Central memory CD8-positive, alpha-beta T cell (primary cell): ENCODE measurements around the gene PTGDR2.
A peak's percentile ranks its signal among the peaks of the same experiment; 100 is the strongest.

Source experiments
- ATAC-seq: fragments of 150-1000 bp; cut with Tn5 transposase; replicated peaks from 2 replicates; pipeline ENCODE4 v1.10.0; 2022; ENCODE audit warnings: mild to moderate bottlenecking, moderate FRiP score, moderate number of reproducible peaks; ENCODE audit not compliant: poor library complexity, severe bottlenecking; ENCODE audit errors: extremely low read depth
- DNase-seq, 2 donors: peaks; one replicate each; pipeline ENCODE4 v3.0.0; 2021; ENCODE audit warnings: low spot score in 2 of 2
- H3K27ac Mint-ChIP-seq: one replicate; pipeline ENCODE4 v1.8.0; 2022; ENCODE audit warnings: low read depth, mild to moderate bottlenecking, moderate library complexity, mixed read lengths
- H3K27me3 Mint-ChIP-seq: one replicate; pipeline ENCODE4 v1.8.0; 2022; ENCODE audit warnings: mixed read lengths
- H3K36me3 Mint-ChIP-seq: one replicate; pipeline ENCODE4 v1.8.0; 2022; ENCODE audit warnings: mild to moderate bottlenecking, moderate library complexity, mixed read lengths; ENCODE audit not compliant: insufficient read depth
- H3K4me1 Mint-ChIP-seq: one replicate; pipeline ENCODE4 v1.8.0; 2022; ENCODE audit warnings: mixed read lengths
- H3K4me3 Mint-ChIP-seq: one replicate; pipeline ENCODE4 v1.8.0; 2022; ENCODE audit warnings: mild to moderate bottlenecking, moderate library complexity, mixed read lengths
- H3K9me3 Mint-ChIP-seq: one replicate; pipeline ENCODE4 v1.8.0; 2022; ENCODE audit warnings: mixed read lengths

The PTGDR2 gene

DNA sequence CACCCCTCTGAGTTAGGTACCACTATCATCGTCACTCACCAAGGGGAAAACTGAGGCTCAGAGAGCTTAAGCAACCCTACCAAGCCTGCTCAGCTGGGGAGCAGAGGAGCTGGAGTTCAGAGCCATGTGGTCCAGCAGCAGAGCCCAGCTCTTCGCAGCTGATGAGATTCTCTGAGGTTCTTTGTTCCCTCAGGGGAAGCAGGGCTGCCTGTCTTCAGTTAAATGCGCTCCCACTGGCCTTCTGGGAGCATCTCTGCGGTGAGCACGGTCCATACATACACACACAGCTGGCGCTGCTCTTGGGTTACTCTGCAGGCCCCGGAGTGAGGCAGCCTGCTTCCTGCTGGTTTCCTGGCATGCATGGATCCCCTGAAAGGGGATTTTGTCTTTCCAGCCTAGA, 5.2 kb upstream of the PTGDR2 start:
- ATAC-seq: no peak
- Mint-ChIP-seq H3K27ac (no peak overlapping the region), H3K27me3 (no peaks in the 10 kb centered on the region), H3K9me3 (no peaks in the 10 kb centered on the region), H3K36me3 (no peaks in the 10 kb centered on the region), H3K4me3 (no peak overlapping the region), H3K4me1 (peaks cover 13% of the 10 kb centered on the region)
- DNase-seq: no peak

DNA sequence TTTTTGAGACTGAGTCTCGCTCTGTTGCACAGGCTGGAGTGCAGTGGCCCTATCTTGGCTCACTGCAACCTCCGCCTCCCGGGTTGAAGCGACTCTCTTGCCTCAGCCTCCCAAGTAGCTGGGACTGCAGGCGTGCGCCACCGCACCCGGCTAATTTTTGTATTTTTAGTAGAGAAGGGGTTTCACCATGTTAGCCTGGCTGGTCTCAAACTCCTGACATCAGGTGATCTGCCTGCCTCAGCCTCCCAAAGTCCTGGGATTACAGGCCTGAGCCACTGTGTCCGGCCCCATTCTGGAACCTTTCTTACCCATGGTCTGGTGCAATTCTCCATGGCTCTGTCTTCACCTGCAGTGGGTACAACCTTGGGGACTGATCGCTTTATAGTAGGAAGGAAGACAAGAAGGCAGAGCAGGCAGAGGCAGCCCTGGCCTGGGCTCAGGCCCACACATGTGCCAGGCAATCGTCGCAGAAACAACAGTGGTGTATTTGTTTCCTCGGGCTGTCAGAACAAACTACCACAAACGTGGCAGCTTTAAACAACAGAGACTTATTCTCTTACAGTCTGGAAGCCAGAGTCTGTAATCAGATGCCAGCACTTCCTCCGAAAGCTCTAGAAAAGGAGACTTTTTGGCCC, 4.0 kb upstream of the PTGDR2 start:
- ATAC-seq: no peak

DNA sequence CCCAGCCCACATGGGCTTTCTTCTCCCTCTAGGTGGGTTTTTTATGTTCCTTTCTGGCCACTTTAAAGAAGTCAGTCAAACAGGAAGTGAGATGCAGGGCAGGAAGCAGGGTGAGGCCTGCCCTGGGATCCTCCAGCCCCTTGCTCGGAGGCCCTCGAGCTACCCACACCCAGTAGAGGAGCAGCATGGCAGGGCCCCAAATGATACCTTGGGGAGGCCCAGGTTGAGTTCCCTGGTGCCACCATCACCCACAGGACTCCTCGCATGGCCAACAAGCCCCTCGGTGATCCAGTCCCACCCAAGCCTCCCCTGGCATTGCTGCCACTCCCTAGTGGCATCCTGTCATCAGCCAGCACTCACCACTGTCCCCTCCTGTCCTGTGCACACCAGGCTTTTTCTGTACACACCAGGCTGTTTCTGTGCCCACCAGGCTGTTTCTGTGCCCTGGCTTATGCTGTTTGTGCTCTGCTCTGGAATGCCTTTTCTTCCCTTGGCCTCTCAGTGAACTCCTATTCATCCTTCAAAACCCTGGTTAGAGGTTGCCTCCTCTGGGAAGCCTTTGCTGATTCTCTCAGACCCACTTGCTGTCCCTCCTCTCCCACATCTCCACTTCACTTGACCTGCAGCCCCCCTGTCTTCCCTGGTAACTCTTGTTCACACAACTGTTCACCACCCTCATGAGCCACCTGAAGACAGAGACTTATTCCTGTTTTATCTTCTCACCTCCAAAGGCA, 3.1 kb upstream of the PTGDR2 start:
- Mint-ChIP-seq H3K9me3 (no peaks in the 10 kb centered on the region), H3K36me3 (no peaks in the 10 kb centered on the region), H3K4me1 (peaks cover 13% of the 10 kb centered on the region), H3K27me3 (no peaks in the 10 kb centered on the region), H3K27ac (no peak overlapping the region), H3K4me3 (no peak overlapping the region)
- DNase-seq: no peak
- no peak for ATAC-seq

More for the DNA sequence above, 4.0 kb upstream of the PTGDR2 start:
- no peak for DNase-seq
- Mint-ChIP-seq H3K27ac (no peak overlapping the region), H3K4me1 (peaks cover 13% of the 10 kb centered on the region), H3K27me3 (no peaks in the 10 kb centered on the region), H3K9me3 (no peaks in the 10 kb centered on the region), H3K36me3 (no peaks in the 10 kb centered on the region), H3K4me3 (no peak overlapping the region)

DNA sequence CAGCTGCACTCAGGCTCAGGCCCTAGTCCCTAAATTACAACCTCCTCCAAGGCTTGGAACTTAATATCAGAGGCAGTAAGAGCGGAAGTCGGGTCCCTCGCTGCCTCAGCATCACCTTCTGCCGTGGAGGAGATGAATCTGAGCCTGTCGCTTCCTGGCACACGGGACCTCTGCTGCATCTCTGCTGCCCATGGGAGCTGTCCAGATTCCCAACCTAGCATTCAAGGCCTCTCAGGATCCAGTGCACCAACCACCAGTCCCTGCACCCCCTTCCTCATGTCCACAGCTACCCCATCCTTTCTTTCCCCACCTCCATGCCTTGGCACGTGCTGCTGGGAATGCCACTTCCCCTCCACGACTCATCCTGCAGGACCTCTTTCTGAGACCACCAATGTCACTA, 2.5 kb upstream of the PTGDR2 start:
- H3K27ac Mint-ChIP-seq: no peak overlapping the region

DNA sequence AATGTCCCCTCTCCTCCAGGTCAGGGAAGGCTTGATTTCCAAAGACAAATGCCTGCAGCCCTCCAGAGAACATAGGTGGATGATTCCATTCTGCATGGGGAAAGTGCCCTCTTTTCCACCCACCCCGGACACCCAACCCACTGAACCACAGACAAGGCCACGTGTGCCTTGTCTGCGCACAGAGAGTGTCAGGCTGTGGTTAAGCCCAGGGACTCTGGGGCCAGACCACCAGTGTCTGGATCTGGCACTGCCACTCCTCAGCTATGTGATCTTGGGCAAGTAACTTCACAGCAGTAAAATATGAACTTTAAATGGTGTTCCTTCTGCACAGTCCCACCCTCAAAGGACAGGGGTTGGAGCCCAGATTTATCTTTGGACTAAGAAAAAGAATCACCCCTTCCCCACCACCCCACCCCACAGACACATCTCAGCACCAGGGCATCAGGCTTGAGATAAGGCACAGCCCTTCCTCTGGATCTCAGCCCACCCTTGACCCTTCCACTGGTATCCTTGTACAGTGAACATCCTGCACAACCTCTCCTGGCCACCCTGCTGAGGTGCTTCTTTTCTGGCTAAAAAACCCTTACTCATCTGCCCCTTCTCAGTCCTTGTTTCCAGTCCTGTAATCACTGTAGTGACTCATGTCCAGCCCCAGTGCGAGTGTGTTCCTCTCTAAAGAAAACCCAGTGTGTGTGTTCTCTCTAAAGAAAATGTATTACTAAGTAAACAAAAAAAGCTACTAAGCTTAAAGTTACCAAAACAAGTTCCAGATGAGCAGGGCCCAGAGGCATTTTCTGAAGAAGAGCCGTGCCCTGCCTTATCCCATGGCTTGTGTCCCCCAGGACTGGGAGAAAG, 1.9 kb upstream of the PTGDR2 start:
- Mint-ChIP-seq H3K4me3 (no peak overlapping the region), H3K27ac (no peak overlapping the region)
- no peak for ATAC-seq

More for the DNA sequence above, 2.5 kb upstream of the PTGDR2 start:
- Mint-ChIP-seq H3K36me3 (no peaks in the 10 kb centered on the region), H3K4me1 (peaks cover 13% of the 10 kb centered on the region), H3K9me3 (no peaks in the 10 kb centered on the region), H3K27me3 (no peaks in the 10 kb centered on the region), H3K4me3 (no peak overlapping the region)
- DNase-seq: no peak
- ATAC-seq: no peak

DNA sequence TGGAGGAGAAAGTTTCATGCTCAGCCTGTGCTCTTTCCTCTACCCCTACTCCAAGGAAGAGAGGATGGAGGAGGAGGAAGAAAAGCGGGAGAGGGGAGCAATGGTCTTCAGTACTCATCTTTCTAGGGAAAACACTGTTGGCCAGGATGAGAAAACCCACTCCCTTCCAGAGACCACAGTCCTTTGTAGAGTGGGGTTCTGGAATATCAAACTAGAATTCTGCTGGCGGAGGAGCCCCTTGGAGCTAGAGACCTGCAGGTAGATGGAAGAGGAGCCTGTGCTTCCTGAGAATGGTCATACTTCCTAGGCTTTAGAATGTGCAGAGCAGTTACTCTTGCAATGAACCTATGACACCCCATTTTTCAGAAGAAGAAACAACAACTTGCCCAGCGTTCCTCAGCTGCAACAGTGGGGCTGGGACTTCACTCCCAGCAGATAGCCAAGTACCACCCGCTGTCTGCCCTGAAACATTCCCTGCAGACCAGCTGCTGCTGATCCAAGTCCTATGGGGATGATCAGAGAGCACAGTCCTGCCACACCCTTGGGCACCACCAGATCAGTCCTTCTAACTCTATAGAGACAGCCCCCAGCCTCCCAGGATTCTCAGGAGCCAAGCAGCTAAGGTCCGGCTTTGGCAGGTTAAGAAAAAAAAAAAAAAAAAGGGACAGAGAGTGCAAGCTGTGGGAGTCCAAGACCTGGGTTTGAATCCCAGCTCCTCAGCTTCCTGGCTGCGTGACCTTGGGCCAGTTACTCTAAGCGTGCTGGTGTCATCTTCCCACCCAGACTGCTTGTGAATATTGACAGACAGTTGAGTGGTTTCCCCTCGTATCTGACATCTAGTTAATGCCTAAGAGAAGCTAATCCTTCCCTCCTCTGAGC, 664 bp downstream of the PTGDR2 start:
- Mint-ChIP-seq H3K4me1 (peaks cover 18% of the 10 kb centered on the region), H3K27ac (no peak overlapping the region), H3K27me3 (no peaks in the 10 kb centered on the region), H3K4me3 (peak overlapping the region; percentile 54), H3K36me3 (peaks cover 4% of the 10 kb centered on the region), H3K9me3 (no peaks in the 10 kb centered on the region)
- ATAC-seq (no peak), DNase-seq (no peak)

More for the DNA sequence above, 1.9 kb upstream of the PTGDR2 start:
- no peak for DNase-seq
- no peaks in the 10 kb centered on the region for H3K36me3 Mint-ChIP-seq
- H3K9me3 Mint-ChIP-seq: no peaks in the 10 kb centered on the region
- peaks cover 13% of the 10 kb centered on the region for H3K4me1 Mint-ChIP-seq
- H3K27me3 Mint-ChIP-seq: no peaks in the 10 kb centered on the region

DNA sequence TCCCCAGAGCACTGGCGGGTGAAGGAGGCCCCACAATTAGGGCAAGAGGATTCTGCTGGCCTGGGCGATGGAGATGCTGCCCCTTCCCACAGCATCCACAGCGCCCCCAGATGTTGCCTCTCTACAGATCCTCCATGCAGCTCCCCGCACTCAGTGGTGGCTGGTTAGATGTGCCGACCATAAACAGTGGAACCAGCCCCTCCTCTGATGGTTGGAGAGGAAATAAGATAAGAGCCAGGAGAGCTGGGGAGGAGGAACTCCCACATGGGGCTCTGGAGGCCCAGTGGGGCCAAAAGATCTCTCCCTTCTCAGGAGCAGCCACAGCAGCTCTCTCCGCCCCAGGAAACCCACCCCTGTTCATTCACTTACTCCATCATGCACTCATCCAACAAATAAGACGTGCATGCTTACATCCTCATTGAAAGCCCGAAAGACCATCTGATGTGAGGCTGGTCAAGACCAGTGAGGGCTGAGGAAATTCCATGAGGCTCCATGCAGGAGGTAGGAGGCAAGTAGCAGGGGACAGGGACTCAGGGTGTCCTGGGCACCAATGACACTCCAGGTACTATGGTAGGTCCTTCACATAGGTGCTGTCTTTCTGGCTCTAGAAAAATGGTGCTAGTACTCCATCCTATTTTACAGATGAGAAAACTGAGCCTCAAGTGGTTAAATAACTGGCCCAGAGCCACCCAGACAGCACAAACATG, 1.5 kb downstream of the PTGDR2 start:
- Mint-ChIP-seq H3K27me3 (no peaks in the 10 kb centered on the region), H3K9me3 (no peaks in the 10 kb centered on the region), H3K36me3 (peaks cover 5% of the 10 kb centered on the region), H3K27ac (no peak overlapping the region), H3K4me3 (no peak overlapping the region), H3K4me1 (peaks cover 16% of the 10 kb centered on the region)
- DNase-seq (no peak), ATAC-seq (no peak)

DNA sequence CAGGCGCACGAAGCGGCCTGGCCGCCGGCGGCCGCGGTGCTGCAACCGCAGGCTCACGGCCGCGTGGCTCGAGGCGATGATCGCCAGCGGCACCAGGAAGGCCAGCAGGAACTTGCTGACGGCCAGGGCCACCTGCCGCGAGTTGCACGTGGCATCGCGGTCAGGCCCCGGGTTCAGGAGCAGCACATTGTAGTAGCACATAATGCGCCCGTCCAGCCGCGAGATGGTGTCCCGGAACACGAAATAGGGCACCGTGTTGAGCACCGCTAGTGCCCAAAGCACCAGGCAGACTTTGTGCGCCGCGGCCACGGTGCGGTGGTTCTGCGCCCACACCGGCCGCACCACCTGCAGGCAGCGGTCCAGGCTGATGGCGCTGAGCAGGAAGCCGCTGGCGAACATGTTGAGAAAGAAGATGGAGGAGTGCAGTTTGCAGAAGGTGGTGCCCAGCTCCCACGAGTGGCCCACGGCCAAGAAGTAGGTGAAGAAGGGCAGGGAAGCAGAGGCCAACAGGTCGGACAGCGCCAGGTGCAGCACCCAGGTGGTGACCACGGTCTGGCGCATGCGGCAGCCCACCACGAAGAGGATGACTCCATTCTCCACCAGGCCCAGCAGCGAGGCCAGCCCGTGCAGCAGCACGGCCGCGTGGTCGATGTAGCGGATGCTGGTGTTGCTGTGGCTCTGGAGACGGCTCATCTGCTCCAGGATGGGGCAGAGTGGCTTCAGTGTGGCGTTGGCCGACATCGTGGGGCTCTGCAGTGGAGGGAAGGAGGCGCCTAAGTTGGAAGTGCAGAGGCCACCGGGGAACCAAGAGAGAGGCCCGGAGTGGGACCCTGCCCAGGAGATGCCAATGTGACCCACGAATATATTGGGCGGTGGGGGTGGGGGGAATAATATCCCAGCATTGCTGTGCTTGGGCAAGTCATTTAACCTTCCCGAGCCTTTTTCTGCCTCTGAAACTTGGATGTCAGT, 2.5 kb downstream of the PTGDR2 start:
- Mint-ChIP-seq H3K9me3 (no peaks in the 10 kb centered on the region), H3K4me1 (peaks cover 6% of the 10 kb centered on the region), H3K36me3 (peaks cover 10% of the 10 kb centered on the region), H3K4me3 (no peak overlapping the region), H3K27me3 (no peaks in the 10 kb centered on the region), H3K27ac (no peak overlapping the region)
- DNase-seq (no peak), ATAC-seq (no peak)

DNA sequence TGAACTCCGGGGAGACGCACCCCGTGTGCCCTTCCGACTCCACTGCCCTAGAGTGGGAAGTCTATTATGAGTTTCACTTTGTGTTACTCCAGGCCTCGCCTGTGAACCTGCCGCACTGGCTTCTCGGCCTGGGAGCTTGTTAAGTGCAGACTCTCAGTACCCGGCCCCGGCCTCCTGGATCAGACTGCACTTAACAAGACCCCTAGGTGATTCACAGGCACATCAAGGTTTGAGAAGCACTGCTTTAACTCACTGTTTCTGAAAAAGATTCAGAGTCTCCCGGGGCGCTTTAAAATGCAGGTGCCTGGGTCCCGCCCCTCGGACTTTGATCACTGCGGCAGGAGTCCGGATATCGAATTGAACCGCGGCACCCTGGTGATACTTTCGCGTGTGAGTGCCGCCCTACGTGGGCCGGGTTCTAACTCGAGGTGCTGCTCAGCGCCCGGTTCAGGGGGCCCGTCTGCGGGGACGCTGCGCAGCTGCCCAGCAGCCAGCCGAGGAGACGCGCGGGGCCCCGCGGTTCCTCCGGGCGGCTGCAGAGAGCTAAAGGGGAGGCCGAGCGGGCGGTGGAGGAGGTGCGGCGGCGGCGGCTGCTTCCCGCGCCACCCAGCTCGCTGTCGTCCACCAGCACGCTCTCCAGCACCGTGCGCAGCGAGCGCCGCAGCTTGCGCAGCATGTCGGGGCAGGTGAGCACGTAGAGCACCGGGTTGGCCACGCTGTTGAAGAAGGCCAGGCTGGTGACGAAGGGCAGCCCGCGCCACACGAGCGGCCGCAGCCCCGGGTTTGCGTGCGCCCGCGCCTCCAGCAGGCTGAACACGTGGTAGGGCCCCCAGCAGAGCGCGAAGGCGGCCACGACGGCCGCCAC, 3.4 kb downstream of the PTGDR2 start:
- no peak overlapping the region for H3K27ac Mint-ChIP-seq
- peaks cover 4% of the 10 kb centered on the region for H3K4me1 Mint-ChIP-seq
- ATAC-seq (no peak), DNase-seq (no peak)
- H3K4me3 Mint-ChIP-seq: no peak overlapping the region
- no peaks in the 10 kb centered on the region for H3K9me3 Mint-ChIP-seq
- peaks cover 16% of the 10 kb centered on the region for H3K36me3 Mint-ChIP-seq
- H3K27me3 Mint-ChIP-seq: no peaks in the 10 kb centered on the region

DNA sequence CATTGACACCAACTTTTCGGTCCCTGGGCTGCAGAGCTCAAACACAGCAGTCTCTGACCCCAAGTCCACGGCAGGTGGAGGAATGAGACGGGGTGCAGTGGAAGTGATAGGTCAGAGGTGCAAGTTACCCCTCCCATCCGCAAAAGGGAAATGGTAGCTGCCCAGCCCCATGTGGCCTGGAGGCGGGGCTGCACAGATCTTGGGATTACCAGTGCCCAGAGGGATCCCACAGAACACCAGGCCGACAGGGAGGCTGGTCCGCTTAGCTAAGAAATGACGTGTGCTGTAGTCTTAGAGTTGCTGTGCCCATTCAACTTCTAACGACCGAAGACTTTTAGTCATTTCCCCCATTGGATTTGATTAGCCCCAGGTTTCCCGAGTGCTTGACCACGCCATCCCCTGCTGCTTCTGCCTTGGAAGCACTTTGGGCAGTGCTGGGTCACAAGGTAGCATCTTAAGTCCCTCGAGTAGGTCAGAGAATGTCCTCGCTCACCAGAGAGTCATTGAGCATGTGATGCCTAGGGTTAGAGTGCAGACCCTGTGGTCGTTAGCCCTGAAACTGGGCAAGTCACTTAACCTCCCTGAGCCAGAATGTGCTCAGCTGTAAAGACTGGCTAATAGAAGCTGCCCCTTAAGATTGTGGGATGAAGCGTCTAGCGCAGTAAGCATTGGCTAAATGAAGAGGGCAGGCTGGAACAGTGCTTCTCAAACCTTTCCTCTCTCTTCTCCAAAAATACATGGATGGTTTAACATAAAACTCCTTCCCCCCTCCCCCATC, 4.2 kb downstream of the PTGDR2 start:
- Mint-ChIP-seq H3K27ac (no peak overlapping the region), H3K27me3 (no peaks in the 10 kb centered on the region), H3K9me3 (no peaks in the 10 kb centered on the region), H3K4me3 (no peak overlapping the region), H3K36me3 (peaks cover 18% of the 10 kb centered on the region), H3K4me1 (peaks cover 4% of the 10 kb centered on the region)
- ATAC-seq (no peak), DNase-seq (no peak)
